HCT116 (cell line): Measurements from ENCODE around the gene FAM118A. TPM values are rescaled to one million over a fixed set of nuclear protein-coding genes. Genes with fewer than 3 reads are reported as not detected.

Source experiments
- ATAC-seq: fragments of 200-7000 bp; cut with Tn5 transposase; 2 replicates; pipeline ENCODE4 v1.9.1; 2020; ENCODE audit warnings: mild to moderate bottlenecking, moderate library complexity
- BruUV-seq: library from RNA; stranded (reverse); fragments of 400-500 nt; replicated peaks from 2 replicates; lab custom pipeline; 2021; lab: Mats Ljungman, UMichigan
- CTCF ChIA-PET: fragments of 300-600 bp; sonication (Branson Sonifier 250); formaldehyde crosslinking; loops from one replicate; lab custom pipeline; 2021; ENCODE audit warnings: antibody characterized with exemption; lab: Charles Lee
- POLR2A ChIA-PET: fragments of 300-600, 350-600 bp; sonication (Branson Sonifier 250); formaldehyde crosslinking; loops from one replicate; lab custom pipeline; 2021; ENCODE audit warnings: antibody characterized with exemption; lab: Charles Lee
- RAD21 ChIA-PET, 2 experiments: fragments of 300-600 bp; sonication (Branson Sonifier 250); formaldehyde crosslinking; loops; one replicate each; lab custom pipeline; 2023; ENCODE audit warnings: low total read pairs in 2 of 2; ENCODE audit not compliant: uncharacterized antibody in 2 of 2, unreplicated experiment in 2 of 2, low non-redundant PET in 1 of 2; lab: Charles Lee
- DNase-seq: peaks from one replicate; pipeline ENCODE4 v3.0.0-alpha.2; 2010; ENCODE audit warnings: low read depth, low spot score
- H2AFZ ChIP-seq: fragments of 200-600 bp; shearing (Covaris generic), sonication (generic); 2 replicates; pipeline ENCODE4 v1.6.1; 2017; ENCODE audit warnings: low read depth, mixed run types, mixed read lengths, antibody characterized with exemption, low read length; ENCODE audit not compliant: poor library complexity, severe bottlenecking
- H3K27ac ChIP-seq: 2 replicates; pipeline ENCODE4 v1.5.1; 2012; ENCODE audit warnings: low read depth, low read length
- H3K27me3 ChIP-seq: fragments of 200-600 bp; sonication (generic); 2 replicates; pipeline ENCODE4 v1.6.1; 2016; ENCODE audit warnings: mixed run types, low read length, mixed read lengths; ENCODE audit not compliant: insufficient read depth
- H3K36me3 ChIP-seq, 2 experiments: fragments of 200-500 bp in 1 of 2; fragments of 200-600 bp in 1 of 2; sonication (Bioruptor generic) in 1 of 2; sonication (generic) in 1 of 2; 2 replicates each; pipeline versions ENCODE4 v1.5.1 to v1.6.1; 2014 to 2016; ENCODE audit warnings: low read length in 2 of 2, inconsistent platforms in 1 of 2, mixed read lengths in 1 of 2, mixed run types in 1 of 2; ENCODE audit not compliant: insufficient read depth in 2 of 2, control insufficient read depth in 1 of 2
- H3K4me1 ChIP-seq, 2 experiments: fragments of 200-600 bp in 1 of 2; sonication (generic) in 1 of 2; 2 replicates each; pipeline versions ENCODE4 v1.5.1 to v1.6.1; 2012 to 2017; ENCODE audit warnings: low read length in 2 of 2, inconsistent platforms in 1 of 2, mild to moderate bottlenecking in 1 of 2, mixed read lengths in 1 of 2, mixed run types in 1 of 2, moderate library complexity in 1 of 2; ENCODE audit not compliant: insufficient read depth in 2 of 2, control insufficient read depth in 1 of 2
- H3K4me2 ChIP-seq: fragments of 200-600 bp; sonication (generic); 2 replicates; pipeline ENCODE4 v1.6.1; 2017; ENCODE audit warnings: mixed run types, low read length, mixed read lengths
- H3K4me3 ChIP-seq, 2 experiments: fragments of 200-600 bp in 1 of 2; sonication (generic) in 1 of 2; replicated peaks in 1 of 2; 2 replicates each; pipeline ENCODE4 v1.5.1; 2011 to 2016; ENCODE audit warnings: low read length in 2 of 2, control low read depth in 1 of 2, low read depth in 1 of 2, mild to moderate bottlenecking in 1 of 2, mixed read lengths in 1 of 2, mixed run types in 1 of 2
- H3K79me2 ChIP-seq: fragments of 200-600 bp; sonication (generic); 2 replicates; pipeline ENCODE4 v1.6.1; 2017; ENCODE audit warnings: mild to moderate bottlenecking, mixed run types, low read length, moderate library complexity, mixed read lengths; ENCODE audit not compliant: insufficient read depth
- H3K9ac ChIP-seq: fragments of 200-600 bp; sonication (generic); 2 replicates; pipeline ENCODE4 v1.6.1; 2016; ENCODE audit warnings: low read length, mixed read lengths
- H3K9me2 ChIP-seq: fragments of 200-600 bp; sonication (generic), shearing (Covaris generic); 2 replicates; pipeline ENCODE4 v1.6.1; 2017; ENCODE audit warnings: mixed run types, mild to moderate bottlenecking, moderate library complexity; ENCODE audit not compliant: insufficient read depth
- H3K9me3 ChIP-seq, 2 experiments: fragments of 200-500 bp in 1 of 2; fragments of 200-600 bp in 1 of 2; sonication (Bioruptor generic) in 1 of 2; sonication (generic) in 1 of 2; 2 replicates each; pipeline ENCODE4 v1.6.1; 2014 to 2017; ENCODE audit warnings: low read length in 2 of 2, mixed read lengths in 2 of 2, inconsistent platforms in 1 of 2, low read depth in 1 of 2, mild to moderate bottlenecking in 1 of 2, mixed run types in 1 of 2, moderate library complexity in 1 of 2; ENCODE audit not compliant: control insufficient read depth in 1 of 2, insufficient read depth in 1 of 2
- H4K20me1 ChIP-seq: fragments of 200-600 bp; sonication (generic), shearing (Covaris generic); 2 replicates; pipeline ENCODE4 v1.6.1; 2017; ENCODE audit warnings: mixed run types, mild to moderate bottlenecking, moderate library complexity; ENCODE audit not compliant: insufficient read depth
- CBX3 ChIP-seq: IDR thresholded peaks from 2 replicates; pipeline ENCODE4 v1.6.1; 2012; ENCODE audit warnings: low read depth
- CEBPB ChIP-seq: IDR thresholded peaks from 2 replicates; pipeline ENCODE4 v1.6.1; 2012; ENCODE audit warnings: low read depth
- EGR1 ChIP-seq: IDR thresholded peaks from 2 replicates; pipeline ENCODE4 v1.6.1; 2012; ENCODE audit warnings: low read depth
- ELF1 ChIP-seq: IDR thresholded peaks from 2 replicates; pipeline ENCODE4 v1.6.1; 2012; ENCODE audit warnings: low read depth, borderline replicate concordance
- EZH2 ChIP-seq: fragments of 200-600 bp; sonication (generic); IDR thresholded peaks from 2 replicates; pipeline ENCODE4 v1.6.1; 2017; ENCODE audit warnings: antibody characterized with exemption, mixed run types
- EZH2phosphoT487 ChIP-seq: fragments of 200-600 bp; IDR thresholded peaks from 2 replicates; pipeline ENCODE4 v1.6.1; 2018; ENCODE audit warnings: antibody characterized with exemption, borderline replicate concordance
- FOSL1 ChIP-seq: IDR thresholded peaks from 2 replicates; pipeline ENCODE4 v1.6.1; 2012; ENCODE audit warnings: low read depth
- JUND ChIP-seq: IDR thresholded peaks from 2 replicates; pipeline ENCODE4 v1.6.1; 2012
- MAX ChIP-seq: IDR thresholded peaks from 2 replicates; pipeline ENCODE4 v1.6.1; 2012
- POLR2A ChIP-seq: IDR thresholded peaks from 2 replicates; pipeline ENCODE4 v1.7.0; 2011; ENCODE audit warnings: borderline replicate concordance; ENCODE audit not compliant: insufficient read depth, insufficient read length; ENCODE audit errors: extremely low read depth
- RAD21 ChIP-seq: IDR thresholded peaks from 2 replicates; pipeline ENCODE4 v1.6.1; 2012; ENCODE audit warnings: low read depth, mild to moderate bottlenecking
- REST ChIP-seq: IDR thresholded peaks from 2 replicates; pipeline ENCODE4 v1.6.1; 2012; ENCODE audit warnings: low read depth
- SIN3A ChIP-seq: IDR thresholded peaks from 2 replicates; pipeline ENCODE4 v1.6.1; 2012; ENCODE audit warnings: low read depth
- SP1 ChIP-seq: IDR thresholded peaks from 2 replicates; pipeline ENCODE4 v1.6.1; 2012; ENCODE audit warnings: low read depth
- SRF ChIP-seq: IDR thresholded peaks from 2 replicates; pipeline ENCODE4 v1.6.1; 2012; ENCODE audit warnings: low read depth
- YY1 ChIP-seq: IDR thresholded peaks from 2 replicates; pipeline ENCODE4 v1.6.1; 2011; ENCODE audit warnings: low read length, low read depth, moderate library complexity, mild to moderate bottlenecking; ENCODE audit not compliant: insufficient replicate concordance; ENCODE audit errors: extremely low read depth
- ZFX ChIP-seq: fragments of 450-650 bp; IDR thresholded peaks from 2 replicates; pipeline ENCODE4 v1.6.1; 2017
- intact Hi-C: fragments of 100-400 bp; cut with micrococcal nuclease; formaldehyde crosslinking; loops from 2 replicates; pipeline ENCODE4 v1.10.0; 2022
- total RNA-seq: library from RNA; stranded (reverse); gene quantifications from one replicate; pipeline ENCODE4 v1.2.1, GENCODE V29; 2021; ENCODE audit not compliant: unreplicated experiment

The FAM118A gene
- total RNA-seq, 1 experiment from 2014 or later, result 43.2 TPM

- intact Hi-C loops, result no loop called here
- H3K4me3 ChIP-seq, result peak overlapping the region; percentile 90 to 91
- H3K36me3 ChIP-seq, result peaks cover 0 to 2% of the 10 kb centered on the region in 2 experiments; a peak in 2 of 4 replicates
- H3K79me2 ChIP-seq, result peaks cover 53% of the 10 kb centered on the region
- TF ChIP-seq YY1, result no peak
- TF ChIP-seq, all 23 proteins: peak for 0
- DNase-seq (no peak), ATAC-seq (no peak)
- Histone ChIP-seq H3K27me3 (no peaks in the 10 kb centered on the region), H2AFZ (no peak overlapping the region), H3K9ac (peak overlapping the region; percentile 94), H3K9me3 (no peaks in the 10 kb centered on the region), H3K27ac (peak overlapping the region; percentile 95), H3K9me2 (no peaks in the 10 kb centered on the region), H3K4me2 (peak overlapping the region; percentile 89), H4K20me1 (no peaks in the 10 kb centered on the region), H3K4me1 (peaks cover 29 to 34% of the 10 kb centered on the region in 2 experiments)
- no TSS peak for BruUV-seq
- ChIA-PET RAD21 (no interaction called here), CTCF (no interaction called here), POLR2A (no interaction called here)
Measured at GRCh38 chr22:45310331-45310976, 720 bp downstream of the FAM118A start.

- H3K4me3 ChIP-seq, result peak overlapping the region; percentile 90 to 91
- H4K20me1 ChIP-seq, result no peaks in the 10 kb centered on the region
- H3K9ac ChIP-seq, result peak overlapping the region; percentile 94
- POLR2A ChIA-PET, result no interaction called here
- H3K27me3 ChIP-seq, result no peaks in the 10 kb centered on the region
- H3K9me2 ChIP-seq, result no peaks in the 10 kb centered on the region
- H3K27ac ChIP-seq, result no peak overlapping the region
- H2AFZ ChIP-seq, result no peak overlapping the region
- peaks cover 0 to 2% of the 10 kb centered on the region in 2 experiments; a peak in 2 of 4 replicates for H3K36me3 ChIP-seq
- no peak for DNase-seq
- ATAC-seq, result no peak
- peaks cover 58% of the 10 kb centered on the region for H3K79me2 ChIP-seq
- H3K4me1 ChIP-seq, result peaks cover 29 to 31% of the 10 kb centered on the region in 2 experiments
- CTCF ChIA-PET, result no interaction called here
- peak overlapping the region; percentile 89 for H3K4me2 ChIP-seq
- H3K9me3 ChIP-seq, result no peaks in the 10 kb centered on the region
- RAD21 ChIA-PET, result no interaction called here
- intact Hi-C loops, result no loop called here
- BruUV-seq, result TSS peak; percentile 56
- TF ChIP-seq CBX3 (no peak), SRF (no peak), ELF1 (no peak), EGR1 (no peak), SP1 (no peak), EZH2 (no peak), MAX (no peak), JUND (no peak), POLR2A (no peak), REST (no peak), ZFX (no peak), EZH2phosphoT487 (no peak), CEBPB (no peak), SIN3A (no peak), RAD21 (no peak), FOSL1 (no peak), YY1 (no peak)
Measured at GRCh38 chr22:45310977-45311531, 1.3 kb downstream of the FAM118A start.
